ENCODE results near the gene ATAD3B.
"Not testable (repeated sequence)": the region's sequence is repeated elsewhere in the genome, so short reads cannot be mapped to it uniquely, and the experiment has no call there.

Gene ATAD3B

GRCh38 chr1:1433804-1434130 lies 37.8 kb upstream of the ATAD3B start:
- no peak for DNase-seq (ENCODE audit: low read depth, low spot score)

- DNase-seq (ENCODE audit: low read depth, low spot score), result no peak
These were observed 37.3 kb upstream of the ATAD3B start for GRCh38 chr1:1434131-1434823.

- no peak for DNase-seq (ENCODE audit: low read depth, low spot score)
These were observed 36.8 kb upstream of the ATAD3B start for GRCh38 chr1:1434824-1435105.

- DNase-seq (ENCODE audit: low read depth, low spot score), result peak; percentile 26
These were observed 36.3 kb upstream of the ATAD3B start, which contains the start of gene VWA1 for GRCh38 chr1:1435106-1435903. Gene VWA1, plus strand, starts transcription at chr1:1435690. Its CDS starts 59 bp downstream, at chr1:1435749.

- DNase-seq (ENCODE audit: low read depth, low spot score), result no peak
These were observed 35.5 kb upstream of the ATAD3B start for GRCh38 chr1:1435911-1436629.

GRCh38 chr1:1436630-1437032 lies 34.9 kb upstream of the ATAD3B start:
- DNase-seq (ENCODE audit: low read depth, low spot score), result no peak

- no peak for DNase-seq (ENCODE audit: low read depth, low spot score)
These were observed 34.3 kb upstream of the ATAD3B start for GRCh38 chr1:1437033-1437903.

GRCh38 chr1:1437904-1438376 lies 33.6 kb upstream of the ATAD3B start:
- DNase-seq (ENCODE audit: low read depth, low spot score), result no peak

- DNase-seq (ENCODE audit: low read depth, low spot score), result no peak
These were observed 32.8 kb upstream of the ATAD3B start for GRCh38 chr1:1438531-1439381.

- no peak for DNase-seq (ENCODE audit: low read depth, low spot score)
These were observed 31.9 kb upstream of the ATAD3B start for GRCh38 chr1:1439546-1440261.

GRCh38 chr1:1440262-1441001 lies 31.1 kb upstream of the ATAD3B start:
- no peak for DNase-seq (ENCODE audit: low read depth, low spot score)

- peak; percentile 26 for DNase-seq (ENCODE audit: low read depth, low spot score)
These were observed 30.3 kb upstream of the ATAD3B start for GRCh38 chr1:1441002-1441888.

GRCh38 chr1:1442069-1442770 lies 29.3 kb upstream of the ATAD3B start:
- DNase-seq (ENCODE audit: low read depth, low spot score), result no peak

GRCh38 chr1:1446631-1447030 lies 24.9 kb upstream of the ATAD3B start:
- not testable (repeated sequence) for DNase-seq (ENCODE audit: low read depth, low spot score)

GRCh38 chr1:1449099-1449739 lies 22.3 kb upstream of the ATAD3B start, which contains the start of gene ATAD3C:
Gene ATAD3C, plus strand, starts transcription at chr1:1449689. Its CDS starts 995 bp downstream, at chr1:1450684.
- DNase-seq (ENCODE audit: low read depth, low spot score), result no peak

- DNase-seq (ENCODE audit: low read depth, low spot score), result not testable (repeated sequence)
These were observed 20.9 kb upstream of the ATAD3B start for GRCh38 chr1:1450616-1451015.
